HFF-Myc (cell line): Measurements from ENCODE around the gene HYAL2.

Experiments used
- DNase-seq: peaks from one replicate; pipeline ENCODE4 v3.0.0-alpha.2; 2011; ENCODE audit warnings: low read depth; ENCODE audit errors: extremely low read depth
- H3K4me3 ChIP-seq: replicated peaks from 2 replicates; pipeline ENCODE4 v1.5.1; 2011; ENCODE audit warnings: low read depth, mild to moderate bottlenecking, control low read depth, low read length
- TF ChIP-seq, protein P1 (sequence below): IDR thresholded peaks from 2 replicates; pipeline ENCODE4 v1.5.1; 2012; ENCODE audit warnings: mild to moderate bottlenecking, low read depth, low read length, control low read depth; ENCODE audit errors: missing control alignments

The HYAL2 gene

DNA sequence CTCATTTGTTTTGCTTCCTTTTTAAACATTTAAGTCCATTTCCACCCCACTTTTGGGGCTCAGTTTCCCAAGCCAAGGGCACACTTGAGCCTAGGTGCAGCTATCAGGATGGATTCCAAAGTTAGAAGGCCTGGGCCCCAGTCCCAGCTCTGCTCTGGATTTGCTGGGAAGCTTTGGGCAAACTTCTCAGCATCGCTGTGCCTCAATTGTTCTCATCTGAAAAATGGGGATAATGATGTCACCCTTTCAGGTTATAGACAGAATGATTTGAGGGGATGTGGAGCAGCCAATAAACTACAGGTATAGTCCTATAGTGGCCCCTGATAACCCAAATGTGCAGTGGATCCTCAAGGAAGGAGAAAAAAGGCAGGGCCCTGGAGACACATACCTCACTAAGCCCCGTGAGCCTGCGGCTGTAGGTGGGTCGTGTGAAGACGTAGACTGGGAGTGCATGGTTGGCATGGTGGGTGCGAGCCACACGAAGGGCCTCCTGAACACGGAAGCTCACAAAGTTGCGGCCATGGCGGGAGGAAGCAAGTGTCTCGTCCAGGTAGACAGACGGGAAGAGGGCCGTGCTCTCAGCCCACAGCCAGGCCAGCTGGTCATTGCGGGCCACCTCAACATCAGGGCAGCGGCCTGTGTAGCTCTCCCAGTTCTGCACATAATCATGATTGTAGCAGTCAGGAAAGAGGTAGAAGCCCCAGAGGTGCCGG is 3.2 kb downstream of the HYAL2 start:
- TF ChIP-seq, protein P1, sequence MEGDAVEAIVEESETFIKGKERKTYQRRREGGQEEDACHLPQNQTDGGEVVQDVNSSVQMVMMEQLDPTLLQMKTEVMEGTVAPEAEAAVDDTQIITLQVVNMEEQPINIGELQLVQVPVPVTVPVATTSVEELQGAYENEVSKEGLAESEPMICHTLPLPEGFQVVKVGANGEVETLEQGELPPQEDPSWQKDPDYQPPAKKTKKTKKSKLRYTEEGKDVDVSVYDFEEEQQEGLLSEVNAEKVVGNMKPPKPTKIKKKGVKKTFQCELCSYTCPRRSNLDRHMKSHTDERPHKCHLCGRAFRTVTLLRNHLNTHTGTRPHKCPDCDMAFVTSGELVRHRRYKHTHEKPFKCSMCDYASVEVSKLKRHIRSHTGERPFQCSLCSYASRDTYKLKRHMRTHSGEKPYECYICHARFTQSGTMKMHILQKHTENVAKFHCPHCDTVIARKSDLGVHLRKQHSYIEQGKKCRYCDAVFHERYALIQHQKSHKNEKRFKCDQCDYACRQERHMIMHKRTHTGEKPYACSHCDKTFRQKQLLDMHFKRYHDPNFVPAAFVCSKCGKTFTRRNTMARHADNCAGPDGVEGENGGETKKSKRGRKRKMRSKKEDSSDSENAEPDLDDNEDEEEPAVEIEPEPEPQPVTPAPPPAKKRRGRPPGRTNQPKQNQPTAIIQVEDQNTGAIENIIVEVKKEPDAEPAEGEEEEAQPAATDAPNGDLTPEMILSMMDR = no peak
- no peak for DNase-seq
- H3K4me3 ChIP-seq = no peak overlapping the region

DNA sequence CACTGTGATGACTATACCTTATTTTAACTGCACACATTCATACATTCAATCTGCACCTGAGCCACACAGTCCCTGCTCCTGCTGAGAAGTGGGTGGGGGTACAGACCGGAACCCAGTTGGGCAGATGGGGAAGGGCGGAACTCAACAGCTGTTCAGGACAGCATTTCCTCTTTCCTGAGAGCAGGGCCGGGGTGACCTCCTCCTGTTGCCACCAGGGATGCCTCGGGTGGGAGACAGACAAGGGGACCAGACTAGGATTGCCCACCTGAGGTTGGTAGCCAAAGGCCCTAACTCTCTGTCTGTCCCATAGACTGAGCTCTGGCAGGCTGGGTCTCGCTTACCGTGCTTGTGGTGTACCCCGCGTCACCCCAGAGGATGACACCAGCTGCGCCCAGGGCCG is 3.9 kb downstream of the HYAL2 start:
- TF ChIP-seq, protein P1 = no peak
- DNase-seq = no peak
- no peak overlapping the region for H3K4me3 ChIP-seq

DNA sequence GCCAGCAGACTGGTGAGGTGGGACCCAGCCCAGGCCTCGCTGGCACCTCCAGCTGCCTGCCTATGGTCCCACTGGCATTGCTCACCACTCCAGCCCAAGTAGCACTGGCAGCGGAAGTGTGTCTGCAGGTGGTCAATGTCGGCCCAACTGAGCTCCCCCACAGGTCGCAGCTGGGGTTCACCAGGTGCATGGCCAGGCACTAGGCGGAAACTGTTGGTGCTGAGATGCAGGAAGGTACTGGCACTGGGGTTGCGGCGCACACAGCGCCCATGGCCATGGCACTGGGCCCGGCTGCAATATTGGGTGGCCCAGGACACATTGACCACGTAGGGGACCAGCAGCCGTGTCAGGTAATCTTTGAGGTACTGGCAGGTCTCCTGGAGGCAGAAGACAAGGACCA is 4.4 kb downstream of the HYAL2 start:
- TF ChIP-seq, protein P1 = no peak
- H3K4me3 ChIP-seq = no peak overlapping the region

DNA sequence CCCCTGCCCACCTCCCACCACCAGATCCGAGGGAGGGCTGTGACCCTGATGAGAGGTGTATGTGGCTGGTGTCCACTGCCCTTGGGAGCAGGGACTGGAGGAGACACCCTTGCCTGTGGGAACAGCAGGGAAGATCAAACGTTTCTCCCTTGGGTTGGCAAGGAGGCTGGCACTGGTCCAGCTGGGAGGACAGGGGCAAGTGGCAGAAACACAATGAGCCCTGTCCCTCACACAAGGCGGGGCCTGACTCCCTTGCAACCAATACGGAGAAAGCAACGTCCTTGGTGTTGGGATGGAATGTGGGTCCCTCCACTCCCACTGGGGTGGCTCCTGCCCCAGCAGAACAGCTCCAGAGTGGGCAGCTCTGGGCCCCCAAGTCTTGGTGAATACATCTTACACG is 5.2 kb downstream of the HYAL2 start:
- no peak overlapping the region for H3K4me3 ChIP-seq
- TF ChIP-seq, protein P1 = no peak
- DNase-seq = no peak

More for the DNA sequence above, 4.4 kb downstream of the HYAL2 start:
- DNase-seq = no peak

DNA sequence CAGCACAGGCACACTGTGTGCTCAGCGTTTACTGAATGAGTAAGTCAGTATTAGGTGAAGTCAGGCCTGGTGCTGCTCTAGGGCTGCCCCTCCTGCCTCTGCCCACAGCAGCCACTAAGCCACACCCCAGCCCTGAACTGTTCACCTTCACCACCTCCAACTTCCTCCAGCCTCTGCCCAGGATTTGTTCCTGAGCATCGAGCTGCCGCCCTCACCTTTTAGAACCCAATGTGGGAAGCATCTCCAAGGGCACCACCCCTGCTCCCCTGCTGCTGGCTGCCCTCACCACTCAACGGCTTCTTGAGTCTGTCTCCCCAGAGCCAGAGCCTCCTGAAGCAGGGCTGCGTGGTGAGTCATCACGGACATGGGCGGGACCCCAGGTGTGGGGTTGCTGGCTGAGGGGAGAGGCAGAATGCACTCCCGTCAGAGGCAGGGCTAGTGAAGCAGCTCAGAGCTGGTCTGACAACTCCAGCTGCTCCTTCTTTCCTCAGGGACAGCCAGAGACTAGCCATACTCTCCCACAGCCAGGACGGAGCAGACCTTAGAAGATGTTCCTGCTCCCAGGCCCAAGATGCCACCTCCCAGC is 5.8 kb downstream of the HYAL2 start:
- TF ChIP-seq, protein P1 = no peak
- no peak for DNase-seq
- no peak overlapping the region for H3K4me3 ChIP-seq

DNA sequence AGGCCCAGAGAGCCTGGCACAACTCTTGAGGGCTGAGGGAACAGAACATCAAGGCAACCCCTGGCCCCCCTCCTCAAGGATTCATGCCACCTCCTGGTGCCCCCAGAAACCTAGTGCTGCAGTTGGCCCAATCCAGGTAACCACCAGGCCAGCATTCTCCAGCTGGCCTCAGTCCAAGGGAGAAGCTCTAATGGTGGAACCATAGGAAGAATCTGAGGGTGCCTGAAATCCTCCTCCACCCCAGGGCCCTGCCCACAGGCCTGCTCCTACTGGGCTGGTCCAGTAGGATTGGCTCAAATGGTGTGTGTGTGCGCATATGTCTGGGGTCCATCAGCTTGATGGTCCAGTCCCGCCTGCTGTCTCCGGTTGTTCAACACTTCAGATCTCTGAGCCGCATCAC is 7.7 kb downstream of the HYAL2 start:
- DNase-seq = no peak
- TF ChIP-seq, protein P1 = no peak
- H3K4me3 ChIP-seq = no peak overlapping the region
